ENCODE measurements around the gene GPN3. TPM values are rescaled to one million over a fixed set of nuclear protein-coding genes. Genes with fewer than 3 reads are reported as not detected.

The GPN3 gene
- total and polyA plus RNA-seq, 2 of the 13 experiments (the other 11 are each of a cell fraction or from before 2014, with no cell fraction given): 28.7 to 29.5 TPM

DNA sequence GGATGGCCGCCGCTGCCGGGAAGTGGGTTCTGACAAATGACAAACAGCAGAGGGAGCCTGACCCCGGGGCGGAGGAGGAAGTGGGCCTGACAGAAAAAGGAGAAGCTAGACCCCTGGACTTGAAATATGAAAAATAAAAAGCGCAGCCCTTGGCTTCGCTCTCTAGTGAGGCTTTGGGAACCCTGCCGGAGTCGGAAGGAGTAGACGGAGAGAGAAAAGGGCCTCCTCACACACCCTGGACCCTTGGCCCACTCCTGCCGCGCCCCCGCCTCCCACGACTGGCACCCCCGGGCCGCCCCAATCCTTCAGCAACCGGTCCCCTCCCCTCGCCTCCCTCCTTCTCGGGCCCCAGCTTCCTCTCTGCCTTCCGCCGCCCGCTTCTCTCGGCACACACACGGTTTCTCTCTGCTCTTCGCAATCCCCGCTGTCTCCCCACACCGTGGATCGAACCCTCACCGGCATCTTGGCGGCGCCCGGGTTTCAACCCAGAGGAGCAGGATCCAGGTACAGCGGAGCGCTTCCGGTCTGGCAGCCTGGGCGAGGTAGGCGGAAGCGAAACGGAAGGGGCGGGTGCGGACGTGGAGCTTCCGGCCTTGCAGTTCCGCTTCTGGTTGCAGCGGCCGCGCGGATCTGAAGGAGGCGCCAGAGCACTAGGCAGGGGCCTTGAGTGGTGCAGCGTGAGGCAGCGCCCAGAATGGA is 18.1 kb downstream of the GPN3 start, which contains the start of gene ARPC3 (continued):
- TF ChIP-seq ZNF160 (CRISPR knock-in tag; IDR thresholded peaks at IDR 0.05): peak; percentile 21; the same call in 1 of the 2 replicates
- no peak for TF ChIP-seq DNMT1 (CRISPR knock-in tag; IDR thresholded peaks at IDR 0.05)
- peak; percentile 93 for TF ChIP-seq PHF20 (CRISPR knock-in tag; IDR thresholded peaks at IDR 0.05)
- TF ChIP-seq RFX5 (IDR thresholded peaks at IDR 0.05; ENCODE audit: low read depth, low read length): no peak
- TF ChIP-seq, protein P1, sequence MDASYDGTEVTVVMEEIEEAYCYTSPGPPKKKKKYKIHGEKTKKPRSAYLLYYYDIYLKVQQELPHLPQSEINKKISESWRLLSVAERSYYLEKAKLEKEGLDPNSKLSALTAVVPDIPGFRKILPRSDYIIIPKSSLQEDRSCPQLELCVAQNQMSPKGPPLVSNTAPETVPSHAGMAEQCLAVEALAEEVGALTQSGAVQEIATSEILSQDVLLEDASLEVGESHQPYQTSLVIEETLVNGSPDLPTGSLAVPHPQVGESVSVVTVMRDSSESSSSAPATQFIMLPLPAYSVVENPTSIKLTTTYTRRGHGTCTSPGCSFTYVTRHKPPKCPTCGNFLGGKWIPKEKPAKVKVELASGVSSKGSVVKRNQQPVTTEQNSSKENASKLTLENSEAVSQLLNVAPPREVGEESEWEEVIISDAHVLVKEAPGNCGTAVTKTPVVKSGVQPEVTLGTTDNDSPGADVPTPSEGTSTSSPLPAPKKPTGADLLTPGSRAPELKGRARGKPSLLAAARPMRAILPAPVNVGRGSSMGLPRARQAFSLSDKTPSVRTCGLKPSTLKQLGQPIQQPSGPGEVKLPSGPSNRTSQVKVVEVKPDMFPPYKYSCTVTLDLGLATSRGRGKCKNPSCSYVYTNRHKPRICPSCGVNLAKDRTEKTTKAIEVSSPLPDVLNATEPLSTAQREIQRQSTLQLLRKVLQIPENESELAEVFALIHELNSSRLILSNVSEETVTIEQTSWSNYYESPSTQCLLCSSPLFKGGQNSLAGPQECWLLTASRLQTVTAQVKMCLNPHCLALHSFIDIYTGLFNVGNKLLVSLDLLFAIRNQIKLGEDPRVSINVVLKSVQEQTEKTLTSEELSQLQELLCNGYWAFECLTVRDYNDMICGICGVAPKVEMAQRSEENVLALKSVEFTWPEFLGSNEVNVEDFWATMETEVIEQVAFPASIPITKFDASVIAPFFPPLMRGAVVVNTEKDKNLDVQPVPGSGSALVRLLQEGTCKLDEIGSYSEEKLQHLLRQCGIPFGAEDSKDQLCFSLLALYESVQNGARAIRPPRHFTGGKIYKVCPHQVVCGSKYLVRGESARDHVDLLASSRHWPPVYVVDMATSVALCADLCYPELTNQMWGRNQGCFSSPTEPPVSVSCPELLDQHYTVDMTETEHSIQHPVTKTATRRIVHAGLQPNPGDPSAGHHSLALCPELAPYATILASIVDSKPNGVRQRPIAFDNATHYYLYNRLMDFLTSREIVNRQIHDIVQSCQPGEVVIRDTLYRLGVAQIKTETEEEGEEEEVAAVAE (CRISPR knock-in tag; IDR thresholded peaks at IDR 0.05; ENCODE audit: borderline replicate concordance): no peak
- 0 out of 2 replicates have a peak, but pooled peaks have one; percentile 60 for TF ChIP-seq ZNF790 (CRISPR knock-in tag; IDR thresholded peaks at IDR 0.05; ENCODE audit: borderline replicate concordance)
- TF ChIP-seq MBD4 (IDR thresholded peaks at IDR 0.05; ENCODE audit: borderline replicate concordance, low read length): no peak
- no peak for TF ChIP-seq STAT5B (CRISPR knock-in tag; IDR thresholded peaks at IDR 0.05)
- TF ChIP-seq GABPB1 (CRISPR knock-in tag; IDR thresholded peaks at IDR 0.05): peak; percentile 98
- no peak for TF ChIP-seq ZNF343 (CRISPR knock-in tag; IDR thresholded peaks at IDR 0.05)
- TF ChIP-seq SP1 (IDR thresholded peaks at IDR 0.05): no peak
- peak; percentile 68; the same call in 1 of the 2 replicates for TF ChIP-seq SP1 (CRISPR knock-in tag; IDR thresholded peaks at IDR 0.05)
- TF ChIP-seq, protein P2, sequence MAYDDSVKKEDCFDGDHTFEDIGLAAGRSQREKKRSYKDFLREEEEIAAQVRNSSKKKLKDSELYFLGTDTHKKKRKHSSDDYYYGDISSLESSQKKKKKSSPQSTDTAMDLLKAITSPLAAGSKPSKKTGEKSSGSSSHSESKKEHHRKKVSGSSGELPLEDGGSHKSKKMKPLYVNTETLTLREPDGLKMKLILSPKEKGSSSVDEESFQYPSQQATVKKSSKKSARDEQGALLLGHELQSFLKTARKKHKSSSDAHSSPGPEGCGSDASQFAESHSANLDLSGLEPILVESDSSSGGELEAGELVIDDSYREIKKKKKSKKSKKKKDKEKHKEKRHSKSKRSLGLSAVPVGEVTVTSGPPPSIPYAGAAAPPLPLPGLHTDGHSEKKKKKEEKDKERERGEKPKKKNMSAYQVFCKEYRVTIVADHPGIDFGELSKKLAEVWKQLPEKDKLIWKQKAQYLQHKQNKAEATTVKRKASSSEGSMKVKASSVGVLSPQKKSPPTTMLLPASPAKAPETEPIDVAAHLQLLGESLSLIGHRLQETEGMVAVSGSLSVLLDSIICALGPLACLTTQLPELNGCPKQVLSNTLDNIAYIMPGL (CRISPR knock-in tag; IDR thresholded peaks at IDR 0.05; ENCODE audit: borderline replicate concordance in 1 of 2, low read depth in 1 of 2): peak; percentile 82 to 94
- TF ChIP-seq, protein P3, sequence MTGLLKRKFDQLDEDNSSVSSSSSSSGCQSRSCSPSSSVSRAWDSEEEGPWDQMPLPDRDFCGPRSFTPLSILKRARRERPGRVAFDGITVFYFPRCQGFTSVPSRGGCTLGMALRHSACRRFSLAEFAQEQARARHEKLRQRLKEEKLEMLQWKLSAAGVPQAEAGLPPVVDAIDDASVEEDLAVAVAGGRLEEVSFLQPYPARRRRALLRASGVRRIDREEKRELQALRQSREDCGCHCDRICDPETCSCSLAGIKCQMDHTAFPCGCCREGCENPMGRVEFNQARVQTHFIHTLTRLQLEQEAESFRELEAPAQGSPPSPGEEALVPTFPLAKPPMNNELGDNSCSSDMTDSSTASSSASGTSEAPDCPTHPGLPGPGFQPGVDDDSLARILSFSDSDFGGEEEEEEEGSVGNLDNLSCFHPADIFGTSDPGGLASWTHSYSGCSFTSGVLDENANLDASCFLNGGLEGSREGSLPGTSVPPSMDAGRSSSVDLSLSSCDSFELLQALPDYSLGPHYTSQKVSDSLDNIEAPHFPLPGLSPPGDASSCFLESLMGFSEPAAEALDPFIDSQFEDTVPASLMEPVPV (CRISPR knock-in tag; IDR thresholded peaks at IDR 0.05): peak; percentile 68; the same call in 1 of the 2 replicates
- TF ChIP-seq ZNF567 (CRISPR knock-in tag; IDR thresholded peaks at IDR 0.05; ENCODE audit: borderline replicate concordance): no peak; the same call in none of the 2 replicates
- no peak; the same call in 1 of the 2 replicates for TF ChIP-seq SMYD3 (CRISPR knock-in tag; IDR thresholded peaks at IDR 0.05)
- TF ChIP-seq, protein P4, sequence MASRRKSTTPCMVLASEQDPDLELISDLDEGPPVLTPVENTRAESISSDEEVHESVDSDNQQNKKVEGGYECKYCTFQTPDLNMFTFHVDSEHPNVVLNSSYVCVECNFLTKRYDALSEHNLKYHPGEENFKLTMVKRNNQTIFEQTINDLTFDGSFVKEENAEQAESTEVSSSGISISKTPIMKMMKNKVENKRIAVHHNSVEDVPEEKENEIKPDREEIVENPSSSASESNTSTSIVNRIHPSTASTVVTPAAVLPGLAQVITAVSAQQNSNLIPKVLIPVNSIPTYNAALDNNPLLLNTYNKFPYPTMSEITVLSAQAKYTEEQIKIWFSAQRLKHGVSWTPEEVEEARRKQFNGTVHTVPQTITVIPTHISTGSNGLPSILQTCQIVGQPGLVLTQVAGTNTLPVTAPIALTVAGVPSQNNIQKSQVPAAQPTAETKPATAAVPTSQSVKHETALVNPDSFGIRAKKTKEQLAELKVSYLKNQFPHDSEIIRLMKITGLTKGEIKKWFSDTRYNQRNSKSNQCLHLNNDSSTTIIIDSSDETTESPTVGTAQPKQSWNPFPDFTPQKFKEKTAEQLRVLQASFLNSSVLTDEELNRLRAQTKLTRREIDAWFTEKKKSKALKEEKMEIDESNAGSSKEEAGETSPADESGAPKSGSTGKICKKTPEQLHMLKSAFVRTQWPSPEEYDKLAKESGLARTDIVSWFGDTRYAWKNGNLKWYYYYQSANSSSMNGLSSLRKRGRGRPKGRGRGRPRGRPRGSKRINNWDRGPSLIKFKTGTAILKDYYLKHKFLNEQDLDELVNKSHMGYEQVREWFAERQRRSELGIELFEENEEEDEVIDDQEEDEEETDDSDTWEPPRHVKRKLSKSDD (CRISPR knock-in tag; IDR thresholded peaks at IDR 0.05; ENCODE audit: low read depth): no peak
- 0 out of 2 replicates have a peak, but pooled peaks have one; percentile 33 for TF ChIP-seq GZF1 (CRISPR knock-in tag; IDR thresholded peaks at IDR 0.05)
- TF ChIP-seq MED1 (CRISPR knock-in tag; IDR thresholded peaks at IDR 0.05): peak; percentile 66

Measured in HepG2 (cell line).